Cardiac muscle cell (in vitro differentiated cells and primary cell): ENCODE results near the gene JAK2. TPM values are rescaled to one million over a fixed set of nuclear protein-coding genes. Genes with fewer than 3 reads are reported as not detected.
A peak's percentile ranks its signal among the peaks of the same experiment; 100 is the strongest.
"Not testable (repeated sequence)": the region's sequence is repeated elsewhere in the genome, so short reads cannot be mapped to it uniquely, and the experiment has no call there.

Experiments used
- DNase-seq, 2 donors: peaks; one replicate each; pipeline versions ENCODE4 v3.0.0 to v3.0.0-alpha.2; 2010 to 2017; ENCODE audit warnings: low read depth in 1 of 2, low spot score in 1 of 2
- H3K27ac ChIP-seq: fragments of 200-600 bp; sonication (generic); 2 replicates; pipeline ENCODE4 v1.5.1; 2016
- H3K27me3 ChIP-seq: fragments of 200-600 bp; sonication (generic); 2 replicates; pipeline ENCODE4 v1.6.0; 2016; ENCODE audit warnings: control low read depth
- H3K36me3 ChIP-seq: fragments of 200-600 bp; sonication (generic); 2 replicates; pipeline ENCODE4 v1.5.1; 2016; ENCODE audit warnings: control low read depth
- H3K4me1 ChIP-seq: fragments of 200-600 bp; sonication (generic); 2 replicates; pipeline ENCODE4 v1.8.1; 2017; ENCODE audit warnings: low read depth, mild to moderate bottlenecking, mixed run types
- H3K4me3 ChIP-seq: fragments of 200-600 bp; sonication (generic); 2 replicates; pipeline ENCODE4 v1.5.1; 2016; ENCODE audit warnings: mild to moderate bottlenecking
- H3K9me3 ChIP-seq: fragments of 200-600 bp; sonication (generic); 2 replicates; pipeline ENCODE4 v1.5.1; 2017; ENCODE audit warnings: low read depth, mild to moderate bottlenecking, control low read depth
- polyA plus RNA-seq: library from polyadenylated mRNA; unstranded; fragments of >200 nt; fragmentation: Nextera tagmentation; extraction: Ambion mirVana; gene quantifications from 2 replicates; pipeline ENCODE4 v1.2.1, GENCODE V29; 2016
- total RNA-seq: library from RNA; depleted of rRNA; stranded (reverse); fragments of >200 nt; gene quantifications from 2 replicates; pipeline ENCODE4 v1.2.3, GENCODE V29; 2016
- TF ChIP-seq, protein P1 (sequence below): IDR thresholded peaks from 2 replicates; pipeline ENCODE4 v1.5.1; 2012; ENCODE audit warnings: low read depth, mild to moderate bottlenecking, low read length

JAK2 gene
- total and polyA plus RNA-seq, 2 experiments from 2014 or later = 3.9 to 6.6 TPM

- H3K9me3 ChIP-seq = no peaks in the 10 kb centered on the region
- H3K4me1 ChIP-seq = peaks cover 22% of the 10 kb centered on the region
- H3K4me3 ChIP-seq = no peak overlapping the region
- no peaks in the 10 kb centered on the region for H3K27me3 ChIP-seq
- DNase-seq = no peak
- H3K27ac ChIP-seq = no peak overlapping the region
- H3K36me3 ChIP-seq = no peaks in the 10 kb centered on the region
- TF ChIP-seq, protein P1, sequence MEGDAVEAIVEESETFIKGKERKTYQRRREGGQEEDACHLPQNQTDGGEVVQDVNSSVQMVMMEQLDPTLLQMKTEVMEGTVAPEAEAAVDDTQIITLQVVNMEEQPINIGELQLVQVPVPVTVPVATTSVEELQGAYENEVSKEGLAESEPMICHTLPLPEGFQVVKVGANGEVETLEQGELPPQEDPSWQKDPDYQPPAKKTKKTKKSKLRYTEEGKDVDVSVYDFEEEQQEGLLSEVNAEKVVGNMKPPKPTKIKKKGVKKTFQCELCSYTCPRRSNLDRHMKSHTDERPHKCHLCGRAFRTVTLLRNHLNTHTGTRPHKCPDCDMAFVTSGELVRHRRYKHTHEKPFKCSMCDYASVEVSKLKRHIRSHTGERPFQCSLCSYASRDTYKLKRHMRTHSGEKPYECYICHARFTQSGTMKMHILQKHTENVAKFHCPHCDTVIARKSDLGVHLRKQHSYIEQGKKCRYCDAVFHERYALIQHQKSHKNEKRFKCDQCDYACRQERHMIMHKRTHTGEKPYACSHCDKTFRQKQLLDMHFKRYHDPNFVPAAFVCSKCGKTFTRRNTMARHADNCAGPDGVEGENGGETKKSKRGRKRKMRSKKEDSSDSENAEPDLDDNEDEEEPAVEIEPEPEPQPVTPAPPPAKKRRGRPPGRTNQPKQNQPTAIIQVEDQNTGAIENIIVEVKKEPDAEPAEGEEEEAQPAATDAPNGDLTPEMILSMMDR = no peak
Measured at GRCh38 chr9:4939118-4939561, 45.9 kb upstream of the JAK2 start.

- H3K4me3 ChIP-seq, H3K36me3 ChIP-seq, H3K27ac ChIP-seq, H3K27me3 ChIP-seq, H3K9me3 ChIP-seq: not testable (repeated sequence)
- DNase-seq = peak in 1 of 2 donors; percentile 67
- H3K4me1 ChIP-seq = peaks cover 19% of the 10 kb centered on the region
Measured at GRCh38 chr9:4942042-4942691, 42.9 kb upstream of the JAK2 start.

GRCh38 chr9:4943346-4943745 is 41.7 kb upstream of the JAK2 start:
- no peak for DNase-seq
- Histone ChIP-seq H3K27me3 (no peaks in the 10 kb centered on the region), H3K4me3 (no peak overlapping the region), H3K9me3 (no peaks in the 10 kb centered on the region), H3K4me1 (peaks cover 12% of the 10 kb centered on the region), H3K27ac (no peak overlapping the region), H3K36me3 (no peaks in the 10 kb centered on the region)
- TF ChIP-seq, protein P1 = no peak

DNA sequence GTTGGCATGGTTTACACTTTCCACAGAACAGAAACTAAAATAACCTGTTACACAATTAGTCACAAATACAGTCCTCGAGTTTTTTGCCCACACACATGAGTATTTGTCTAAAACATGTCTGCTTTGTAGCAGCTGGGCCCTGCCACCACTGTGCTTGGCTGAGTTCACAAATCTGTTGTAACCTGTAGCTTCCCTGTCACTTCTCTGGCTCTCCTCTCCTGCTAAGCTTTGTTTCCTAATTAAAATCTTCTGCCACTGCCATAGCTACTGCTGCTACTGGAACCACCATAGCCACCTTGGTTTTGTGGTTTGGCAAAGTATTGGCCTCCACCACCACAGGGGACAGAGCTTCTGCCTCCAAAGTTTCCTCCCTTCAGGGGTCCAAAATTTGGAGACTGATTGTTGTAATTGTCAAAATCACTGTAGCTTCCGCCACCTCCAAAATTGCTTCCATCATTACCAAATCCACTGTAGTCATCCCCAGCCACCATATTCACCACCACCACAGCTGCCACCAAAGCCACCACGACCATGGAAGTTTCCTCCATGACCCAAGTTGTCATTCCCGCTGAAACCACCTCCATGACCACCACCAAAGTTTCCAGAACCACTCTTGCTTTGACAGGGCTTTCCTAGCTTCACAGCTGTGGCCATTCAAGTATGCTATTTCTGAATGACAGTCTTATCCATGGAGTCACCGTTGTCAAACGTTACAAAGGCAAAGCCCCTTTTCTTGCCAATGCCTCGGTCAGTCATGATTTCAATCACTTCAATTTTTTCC is 40.5 kb upstream of the JAK2 start:
- H3K36me3 ChIP-seq, H3K27ac ChIP-seq, H3K9me3 ChIP-seq, DNase-seq, H3K4me3 ChIP-seq, H3K27me3 ChIP-seq: not testable (repeated sequence)
- H3K4me1 ChIP-seq = peaks cover 12% of the 10 kb centered on the region

DNA sequence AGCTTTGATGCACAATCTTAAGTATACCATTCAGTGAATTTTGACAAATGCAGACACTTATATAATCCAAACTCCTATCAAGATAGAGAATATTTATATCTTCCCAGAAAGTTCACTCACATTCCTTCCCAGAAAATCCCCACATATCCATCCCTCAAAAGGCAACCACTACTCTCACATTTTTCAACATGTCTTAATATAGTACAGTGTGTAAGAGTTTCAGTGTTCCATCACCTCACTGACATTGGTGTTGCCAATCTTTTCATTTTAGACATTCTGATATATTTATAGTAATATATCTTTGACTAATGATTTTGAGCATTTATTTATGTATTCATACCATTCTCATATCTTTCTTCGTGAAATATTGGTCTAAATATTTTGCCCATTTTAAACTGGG is 38.1 kb upstream of the JAK2 start:
- H3K9me3 ChIP-seq = no peaks in the 10 kb centered on the region
- TF ChIP-seq, protein P1 = no peak
- no peaks in the 10 kb centered on the region for H3K27me3 ChIP-seq
- no peak overlapping the region for H3K27ac ChIP-seq
- H3K4me1 ChIP-seq = peaks cover 12% of the 10 kb centered on the region
- DNase-seq = no peak
- no peaks in the 10 kb centered on the region for H3K36me3 ChIP-seq
- H3K4me3 ChIP-seq = no peak overlapping the region

GRCh38 chr9:4955836-4956235 is 29.2 kb upstream of the JAK2 start:
- DNase-seq = peak in 1 of 2 donors; percentile 18
- Histone ChIP-seq H3K27ac (no peak overlapping the region), H3K4me1 (no peaks in the 10 kb centered on the region), H3K27me3 (no peaks in the 10 kb centered on the region), H3K36me3 (no peaks in the 10 kb centered on the region), H3K9me3 (no peaks in the 10 kb centered on the region), H3K4me3 (no peak overlapping the region)
- TF ChIP-seq, protein P1 = no peak
